Neural crest cell (in vitro differentiated cells): ENCODE measurements around the gene PTCH1. TPM values are rescaled to one million over a fixed set of nuclear protein-coding genes. Genes with fewer than 3 reads are reported as not detected.

Experiments used
- DNase-seq: peaks from one replicate; pipeline ENCODE4 v3.0.0; 2021; ENCODE audit warnings: low read depth, mixed read lengths, low spot score
- H3K27ac Mint-ChIP-seq: one replicate; pipeline ENCODE4 v1.8.0; 2021; ENCODE audit warnings: mild to moderate bottlenecking, mixed read lengths; ENCODE audit not compliant: unreplicated experiment
- H3K27me3 Mint-ChIP-seq: 2 replicates; pipeline ENCODE4 v1.8.0; 2021; ENCODE audit warnings: low read depth, mild to moderate bottlenecking, mixed read lengths
- H3K36me3 Mint-ChIP-seq: 2 replicates; pipeline ENCODE4 v1.8.0; 2021; ENCODE audit warnings: low read depth, mild to moderate bottlenecking, mixed read lengths
- H3K4me1 Mint-ChIP-seq: 2 replicates; pipeline ENCODE4 v1.8.0; 2021; ENCODE audit warnings: mixed read lengths
- H3K4me3 Mint-ChIP-seq: one replicate; pipeline ENCODE4 v1.8.0; 2021; ENCODE audit warnings: mild to moderate bottlenecking, mixed read lengths
- H3K9me3 Mint-ChIP-seq: 2 replicates; pipeline ENCODE4 v1.8.0; 2021; ENCODE audit warnings: mixed read lengths
- long read RNA-seq: library from polyadenylated mRNA; unstranded; transcript quantifications from one replicate; pipeline ENCODE4 v2.0.0, GENCODE V29; 2020
- total RNA-seq: library from RNA; stranded (reverse); gene quantifications from 2 replicates; pipeline ENCODE4 v1.2.1, GENCODE V29; 2021
- TF ChIP-seq, protein P1 (sequence below): fragments of 200-600 bp; sonication (generic); conservative IDR thresholded peaks from 2 replicates; pipeline ENCODE4 v1.5.0; 2021; ENCODE audit warnings: antibody characterized with exemption, mild to moderate bottlenecking

PTCH1 gene
- total RNA-seq = 70.8 and 75.6 TPM in 2 replicates
- long read RNA-seq, partial matches to known transcripts = 0 of 4 reads
- long read RNA-seq, other reads (novel, unspliced or antisense) = 4 of 4 reads

DNA sequence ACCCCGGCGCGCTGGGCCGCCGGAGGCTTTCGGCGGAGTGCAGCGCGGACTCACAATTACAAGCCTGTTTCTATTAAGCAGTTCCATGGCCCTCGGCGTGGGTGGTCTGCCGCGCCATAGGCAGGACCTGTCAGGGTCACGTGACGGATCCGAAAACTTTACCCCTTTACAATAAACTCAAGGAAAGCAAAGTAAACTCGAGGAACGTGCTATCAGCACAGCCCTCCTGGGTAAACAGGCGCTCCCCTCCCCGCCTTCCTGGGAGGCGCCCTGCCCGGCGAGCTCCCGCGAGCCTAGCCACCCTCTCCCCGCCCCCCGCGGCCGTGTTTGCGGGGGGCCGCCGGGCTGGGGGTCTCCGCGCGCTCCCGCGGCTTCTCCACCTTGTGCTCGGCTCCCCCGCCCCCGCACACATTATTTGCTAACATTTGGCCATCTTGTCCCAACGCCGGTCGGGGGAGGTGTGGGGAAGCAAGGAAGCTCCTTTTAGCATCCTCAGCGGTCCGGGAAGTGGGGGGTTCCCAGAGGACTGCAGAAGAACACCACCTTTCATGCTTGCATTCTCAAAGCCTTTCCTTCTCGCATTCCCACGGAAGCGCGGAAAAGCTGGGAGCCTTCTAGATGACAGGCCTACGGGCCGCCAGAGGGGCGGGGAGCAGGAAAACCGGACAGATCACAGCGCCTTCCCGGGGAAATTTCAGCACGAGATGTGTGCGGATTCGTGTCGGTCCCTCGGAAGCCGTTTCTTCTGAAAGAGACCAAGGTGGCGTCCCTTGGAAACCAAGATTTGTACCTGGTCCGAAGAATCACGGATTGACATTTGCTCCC is at the start of gene PTCH1:
TSS of gene PTCH1 (minus strand) at position 238 of the 825 bp plus-strand sequence.
- H3K27ac Mint-ChIP-seq = peak within 1 kb of the TSS; percentile 96
- TF ChIP-seq, protein P1, sequence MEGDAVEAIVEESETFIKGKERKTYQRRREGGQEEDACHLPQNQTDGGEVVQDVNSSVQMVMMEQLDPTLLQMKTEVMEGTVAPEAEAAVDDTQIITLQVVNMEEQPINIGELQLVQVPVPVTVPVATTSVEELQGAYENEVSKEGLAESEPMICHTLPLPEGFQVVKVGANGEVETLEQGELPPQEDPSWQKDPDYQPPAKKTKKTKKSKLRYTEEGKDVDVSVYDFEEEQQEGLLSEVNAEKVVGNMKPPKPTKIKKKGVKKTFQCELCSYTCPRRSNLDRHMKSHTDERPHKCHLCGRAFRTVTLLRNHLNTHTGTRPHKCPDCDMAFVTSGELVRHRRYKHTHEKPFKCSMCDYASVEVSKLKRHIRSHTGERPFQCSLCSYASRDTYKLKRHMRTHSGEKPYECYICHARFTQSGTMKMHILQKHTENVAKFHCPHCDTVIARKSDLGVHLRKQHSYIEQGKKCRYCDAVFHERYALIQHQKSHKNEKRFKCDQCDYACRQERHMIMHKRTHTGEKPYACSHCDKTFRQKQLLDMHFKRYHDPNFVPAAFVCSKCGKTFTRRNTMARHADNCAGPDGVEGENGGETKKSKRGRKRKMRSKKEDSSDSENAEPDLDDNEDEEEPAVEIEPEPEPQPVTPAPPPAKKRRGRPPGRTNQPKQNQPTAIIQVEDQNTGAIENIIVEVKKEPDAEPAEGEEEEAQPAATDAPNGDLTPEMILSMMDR = no peak
- peak within 1 kb of the TSS; percentile 100 for H3K4me3 Mint-ChIP-seq
- peak; percentile 63 for DNase-seq
- peaks cover 50% of the 10 kb centered on the region for H3K4me1 Mint-ChIP-seq
- no peaks in the 10 kb centered on the region for H3K9me3 Mint-ChIP-seq
- H3K36me3 Mint-ChIP-seq = no peaks in the 10 kb centered on the region
- peaks cover 32% of the 10 kb centered on the region for H3K27me3 Mint-ChIP-seq

DNA sequence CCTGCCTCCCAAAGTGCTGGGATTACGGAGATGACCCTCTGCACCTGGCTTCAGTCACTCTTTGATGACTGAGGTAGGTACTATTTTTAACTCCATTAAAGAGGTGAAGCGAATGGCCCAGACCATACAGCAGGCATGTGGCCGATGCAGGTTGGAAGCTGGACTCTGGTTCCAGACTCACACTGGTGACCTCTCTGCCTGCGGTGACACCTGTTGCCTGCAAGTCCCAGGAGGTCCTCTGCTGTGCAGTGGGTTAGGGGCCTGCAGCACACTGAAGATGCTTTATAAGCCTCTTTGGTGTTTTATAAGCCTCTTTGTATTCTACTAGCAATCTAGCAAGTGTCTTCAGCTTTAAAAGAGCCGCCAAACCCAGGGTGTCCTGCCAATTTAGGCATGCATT is 49.2 kb upstream of the PTCH1 start:
- Mint-ChIP-seq H3K4me3 (no peak overlapping the region), H3K4me1 (peaks cover 19% of the 10 kb centered on the region), H3K27ac (no peak overlapping the region), H3K9me3 (no peaks in the 10 kb centered on the region), H3K27me3 (no peaks in the 10 kb centered on the region), H3K36me3 (no peaks in the 10 kb centered on the region)
- TF ChIP-seq, protein P1 = no peak
- DNase-seq = no peak

DNA sequence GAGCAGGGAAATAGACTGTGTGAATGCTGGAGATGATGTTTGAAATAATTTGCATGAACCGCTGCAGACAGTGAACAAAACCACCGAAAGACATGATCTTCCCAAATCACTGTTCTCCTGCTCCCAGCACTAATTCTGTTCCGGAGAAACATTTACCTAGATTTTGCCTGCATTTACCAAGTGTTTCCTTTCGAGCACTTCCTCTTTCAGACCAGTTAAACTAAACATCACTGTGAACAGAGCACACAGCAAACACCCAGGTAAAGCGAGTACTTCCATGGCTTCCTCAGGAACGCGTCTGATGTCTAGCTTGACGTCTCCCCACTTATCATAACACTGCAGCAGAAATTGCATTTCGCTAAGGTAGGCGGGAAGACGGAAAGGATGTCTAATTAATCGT is 45.1 kb upstream of the PTCH1 start:
- Mint-ChIP-seq H3K36me3 (peaks cover 5% of the 10 kb centered on the region), H3K4me3 (no peak overlapping the region), H3K9me3 (peaks cover 4% of the 10 kb centered on the region), H3K27ac (no peak overlapping the region), H3K4me1 (peaks cover 11% of the 10 kb centered on the region), H3K27me3 (peaks cover 4% of the 10 kb centered on the region)
- TF ChIP-seq, protein P1 = no peak
- no peak for DNase-seq

DNA sequence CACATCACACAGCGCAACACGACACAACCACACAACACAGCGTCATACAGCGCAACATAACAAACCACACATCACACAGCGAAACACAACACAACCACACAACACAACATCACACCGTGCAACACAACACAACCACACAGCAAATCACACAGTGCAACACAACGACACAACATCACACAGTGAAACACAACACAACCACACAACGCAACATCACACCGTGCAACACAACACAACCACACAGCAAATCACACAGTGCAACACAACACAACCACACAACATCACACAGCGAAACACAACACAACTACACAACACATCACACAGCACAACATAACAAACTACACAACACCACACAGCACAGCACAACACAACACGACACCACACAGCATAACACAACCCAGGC is 40.4 kb upstream of the PTCH1 start:
- Mint-ChIP-seq H3K4me1 (peaks cover 10% of the 10 kb centered on the region), H3K27me3 (peaks cover 52% of the 10 kb centered on the region), H3K4me3 (no peak overlapping the region), H3K9me3 (peaks cover 12% of the 10 kb centered on the region), H3K36me3 (peaks cover 14% of the 10 kb centered on the region), H3K27ac (no peak overlapping the region)
- DNase-seq = no peak
- TF ChIP-seq, protein P1 = no peak

DNA sequence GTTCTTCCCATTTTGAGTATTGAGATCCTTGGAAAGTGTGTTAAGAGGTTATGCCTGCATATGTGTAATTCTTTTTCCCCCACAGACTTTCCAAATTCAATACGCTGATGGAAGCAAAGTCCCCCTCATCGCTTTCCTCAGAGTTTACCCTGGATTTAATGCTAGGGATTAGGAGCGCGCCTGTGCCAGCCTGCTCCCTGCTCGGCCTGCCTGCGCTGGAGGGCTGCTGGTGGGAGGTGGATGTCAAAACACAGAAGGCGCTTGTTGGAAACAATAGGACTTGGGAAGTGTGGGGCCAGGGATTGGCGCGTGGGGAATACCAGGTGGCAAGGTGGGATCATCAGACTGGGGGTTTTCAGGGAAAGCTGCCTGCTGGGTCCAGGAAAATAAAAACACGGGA is 39.8 kb upstream of the PTCH1 start:
- no peak for DNase-seq
- no peak overlapping the region for H3K4me3 Mint-ChIP-seq

More for the DNA sequence above, 39.8 kb upstream of the PTCH1 start:
- Mint-ChIP-seq H3K36me3 (peaks cover 14% of the 10 kb centered on the region), H3K4me1 (peaks cover 10% of the 10 kb centered on the region), H3K27me3 (peaks cover 58% of the 10 kb centered on the region), H3K27ac (no peak overlapping the region), H3K9me3 (peaks cover 12% of the 10 kb centered on the region)
- TF ChIP-seq, protein P1 = no peak
